Vagina (tissue), 2 donors: ENCODE data around the gene DLG2.

Experiments used
- POLR2A ChIP-seq, 2 donors: fragments of 450-650 bp; IDR thresholded peaks; one replicate each; pipeline ENCODE4 v1.6.1; 2017; ENCODE audit warnings: antibody characterized with exemption in 2 of 2, mild to moderate bottlenecking in 2 of 2, moderate library complexity in 2 of 2
- TF ChIP-seq, protein P1 (sequence below), 3 experiments: fragments of 450-650 bp in 2 of 3; fragments of 200-600 bp in 1 of 3; sonication (generic) in 1 of 3; IDR thresholded peaks; one replicate each; pipeline ENCODE4 v1.5.1; 2017 to 2019; ENCODE audit warnings: antibody characterized with exemption in 3 of 3, mild to moderate bottlenecking in 2 of 3, moderate library complexity in 2 of 3

DNA sequence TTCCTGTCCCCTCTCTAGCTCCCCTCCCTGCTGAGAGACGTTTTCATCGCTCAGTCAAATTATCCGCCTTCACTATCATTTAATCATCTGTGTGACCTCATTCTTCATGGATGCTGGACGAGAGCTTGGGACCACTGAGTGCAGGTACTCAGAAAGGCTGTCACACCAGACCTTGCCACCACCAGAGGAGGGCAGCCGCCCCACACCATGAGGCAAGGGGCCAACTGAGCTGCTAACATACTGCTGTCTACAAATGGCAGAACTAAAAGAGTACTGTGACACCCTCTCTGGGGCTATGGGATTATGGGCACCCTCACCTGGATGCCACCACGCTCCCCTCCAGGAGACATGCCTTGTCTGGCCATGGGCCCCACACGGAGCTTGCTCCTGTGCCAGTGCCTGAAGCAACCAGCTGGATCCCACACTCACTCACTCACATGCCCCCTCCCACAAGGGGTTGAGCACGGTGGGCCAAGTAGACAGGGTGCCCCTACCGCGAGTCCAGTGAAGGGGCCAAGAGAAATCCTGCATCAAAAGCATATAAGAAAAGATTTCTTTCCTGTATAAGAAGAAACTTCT is 1670.9 kb downstream of the DLG2 start:
- TF ChIP-seq, protein P1, sequence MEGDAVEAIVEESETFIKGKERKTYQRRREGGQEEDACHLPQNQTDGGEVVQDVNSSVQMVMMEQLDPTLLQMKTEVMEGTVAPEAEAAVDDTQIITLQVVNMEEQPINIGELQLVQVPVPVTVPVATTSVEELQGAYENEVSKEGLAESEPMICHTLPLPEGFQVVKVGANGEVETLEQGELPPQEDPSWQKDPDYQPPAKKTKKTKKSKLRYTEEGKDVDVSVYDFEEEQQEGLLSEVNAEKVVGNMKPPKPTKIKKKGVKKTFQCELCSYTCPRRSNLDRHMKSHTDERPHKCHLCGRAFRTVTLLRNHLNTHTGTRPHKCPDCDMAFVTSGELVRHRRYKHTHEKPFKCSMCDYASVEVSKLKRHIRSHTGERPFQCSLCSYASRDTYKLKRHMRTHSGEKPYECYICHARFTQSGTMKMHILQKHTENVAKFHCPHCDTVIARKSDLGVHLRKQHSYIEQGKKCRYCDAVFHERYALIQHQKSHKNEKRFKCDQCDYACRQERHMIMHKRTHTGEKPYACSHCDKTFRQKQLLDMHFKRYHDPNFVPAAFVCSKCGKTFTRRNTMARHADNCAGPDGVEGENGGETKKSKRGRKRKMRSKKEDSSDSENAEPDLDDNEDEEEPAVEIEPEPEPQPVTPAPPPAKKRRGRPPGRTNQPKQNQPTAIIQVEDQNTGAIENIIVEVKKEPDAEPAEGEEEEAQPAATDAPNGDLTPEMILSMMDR (IDR thresholded peaks at IDR 0.05) = no peak
- no peak for TF ChIP-seq POLR2A (IDR thresholded peaks at IDR 0.05)
